SK-N-SH (cell line): ENCODE results near the gene PSD. TPM values are rescaled to one million over a fixed set of nuclear protein-coding genes. Genes with fewer than 3 reads are reported as not detected.

Experiments
- CTCF ChIA-PET: fragments of 300-600, 350-600 bp; formaldehyde crosslinking; extraction: SDS; loops from one replicate; lab custom pipeline; 2021; lab: Yijun Ruan, JAX
- POLR2A ChIA-PET: fragments of 350-600 bp; sonication (Branson Sonifier 250); formaldehyde crosslinking; extraction: SDS; loops from one replicate; lab custom pipeline; 2020; ENCODE audit warnings: antibody characterized with exemption, inconsistent platforms; lab: Yijun Ruan, JAX
- DNase-seq: peaks from one replicate; pipeline ENCODE4 v3.0.0; 2012
- H2AFZ ChIP-seq: fragments of 200-600 bp; sonication (generic); 2 replicates; pipeline ENCODE4 v1.8.1; 2016; ENCODE audit warnings: antibody characterized with exemption, mild to moderate bottlenecking, low read depth
- H3F3A ChIP-seq: fragments of 200-600 bp; sonication (generic); replicated peaks from 2 replicates; pipeline ENCODE3; 2016; ENCODE audit warnings: antibody characterized with exemption, mild to moderate bottlenecking; ENCODE audit not compliant: insufficient read depth
- H3K27ac ChIP-seq, 2 experiments: fragments of 200-500 bp in 1 of 2; fragments of 200-600 bp in 1 of 2; sonication (Bioruptor generic) in 1 of 2; sonication (generic), shearing (Covaris generic) in 1 of 2; 2 replicates each; pipeline versions ENCODE4 v1.5.1 to v1.6.1; 2014 to 2016; ENCODE audit warnings: low read depth in 2 of 2, inconsistent platforms in 1 of 2, low read length in 1 of 2, mild to moderate bottlenecking in 1 of 2, mixed read lengths in 1 of 2
- H3K27me3 ChIP-seq: fragments of 200-600 bp; sonication (generic), shearing (Covaris generic); 2 replicates; pipeline ENCODE4 v1.6.1; 2016; ENCODE audit warnings: mixed run types; ENCODE audit not compliant: insufficient read depth
- H3K36me3 ChIP-seq, 2 experiments: fragments of 200-500 bp in 1 of 2; fragments of 200-600 bp in 1 of 2; sonication (Bioruptor generic) in 1 of 2; sonication (generic) in 1 of 2; replicated peaks in 1 of 2; 2 replicates each; pipeline versions ENCODE3 to v1.5.1; 2014 to 2016; ENCODE audit warnings: low read length in 1 of 2, mild to moderate bottlenecking in 1 of 2; ENCODE audit not compliant: insufficient read depth in 2 of 2, control insufficient read depth in 1 of 2
- H3K4me1 ChIP-seq, 2 experiments: fragments of 200-500 bp in 1 of 2; fragments of 200-600 bp in 1 of 2; sonication (Bioruptor generic) in 1 of 2; sonication (generic), shearing (Covaris generic) in 1 of 2; 2 replicates each; pipeline versions ENCODE4 v1.5.1 to v1.6.1; 2014 to 2016; ENCODE audit warnings: low read depth in 1 of 2, low read length in 1 of 2, mixed run types in 1 of 2; ENCODE audit not compliant: insufficient read depth in 2 of 2, control insufficient read depth in 1 of 2
- H3K4me2 ChIP-seq: fragments of 200-600 bp; sonication (generic), shearing (Covaris generic); 2 replicates; pipeline ENCODE4 v1.6.1; 2017; ENCODE audit warnings: mixed run types
- H3K4me3 ChIP-seq, 2 experiments: fragments of 200-500 bp in 1 of 2; fragments of 200-600 bp in 1 of 2; sonication (Bioruptor generic) in 1 of 2; sonication (generic), shearing (Covaris generic) in 1 of 2; 2 replicates each; pipeline versions ENCODE4 v1.5.1 to v1.8.1; 2014 to 2016; ENCODE audit warnings: low read depth in 2 of 2, inconsistent platforms in 1 of 2, low read length in 1 of 2, mild to moderate bottlenecking in 1 of 2, mixed read lengths in 1 of 2, moderate library complexity in 1 of 2
- H3K79me2 ChIP-seq: fragments of 200-600 bp; sonication (generic); 2 replicates; pipeline ENCODE4 v1.8.1; 2017; ENCODE audit warnings: mild to moderate bottlenecking; ENCODE audit not compliant: insufficient read depth
- H3K9ac ChIP-seq: fragments of 200-600 bp; sonication (generic); 2 replicates; pipeline ENCODE4 v1.6.1; 2017; ENCODE audit warnings: mixed run types
- H3K9me2 ChIP-seq: fragments of 200-600 bp; sonication (generic); 2 replicates; pipeline ENCODE4 v1.6.1; 2017; ENCODE audit warnings: mixed run types
- H3K9me3 ChIP-seq: fragments of 200-600 bp; sonication (generic); 2 replicates; pipeline ENCODE4 v1.6.1; 2017; ENCODE audit warnings: mixed run types, mild to moderate bottlenecking, moderate library complexity
- H4K20me1 ChIP-seq: fragments of 200-600 bp; sonication (generic); 2 replicates; pipeline ENCODE4 v1.6.1; 2017; ENCODE audit warnings: mild to moderate bottlenecking, mixed run types; ENCODE audit not compliant: insufficient read depth
- EP300 ChIP-seq, 2 experiments: IDR thresholded peaks; 2 replicates each; pipeline versions ENCODE4 v1.4.0 to v1.6.1; 2012; ENCODE audit warnings: borderline replicate concordance in 1 of 2, low read depth in 1 of 2, low read length in 1 of 2
- EZH2phosphoT487 ChIP-seq: fragments of 200-600 bp; sonication (generic); IDR thresholded peaks from 2 replicates; pipeline ENCODE4 v1.6.1; 2017; ENCODE audit warnings: low read depth, mixed run types, mild to moderate bottlenecking, antibody characterized with exemption, moderate library complexity, borderline replicate concordance
- FOXJ3 ChIP-seq: sonication (generic); formaldehyde crosslinking; IDR thresholded peaks from 2 replicates; pipeline ENCODE4 v1.5.1; 2020; ENCODE audit warnings: mild to moderate bottlenecking, missing genetic modification reagents
- FOXM1 ChIP-seq: IDR thresholded peaks from 2 replicates; pipeline ENCODE4 v1.4.0; 2012; ENCODE audit warnings: low read depth, mild to moderate bottlenecking
- MEF2A ChIP-seq: IDR thresholded peaks from 2 replicates; pipeline ENCODE4 v1.4.0; 2012; ENCODE audit warnings: low read depth, borderline replicate concordance
- NFIC ChIP-seq: IDR thresholded peaks from 2 replicates; pipeline ENCODE4 v1.4.0; 2012; ENCODE audit warnings: borderline replicate concordance
- NRF1 ChIP-seq: IDR thresholded peaks from 2 replicates; pipeline ENCODE4 v1.6.1; 2012; ENCODE audit warnings: low read depth, mild to moderate bottlenecking, low read length
- POLR2AphosphoS5 ChIP-seq: IDR thresholded peaks from 2 replicates; pipeline ENCODE4 v1.6.1; 2012; ENCODE audit warnings: low read depth, low read length
- RAD21 ChIP-seq: IDR thresholded peaks from 2 replicates; pipeline ENCODE4 v1.6.1; 2012; ENCODE audit warnings: mild to moderate bottlenecking, low read length
- RCOR1 ChIP-seq: fragments of 150-350 bp; IDR thresholded peaks from 2 replicates; pipeline ENCODE4 v1.6.1; 2017; ENCODE audit warnings: antibody characterized with exemption, low read length
- SIN3A ChIP-seq: IDR thresholded peaks from 2 replicates; pipeline ENCODE4 v1.6.1; 2012; ENCODE audit warnings: low read depth, mild to moderate bottlenecking, low read length, moderate library complexity, borderline replicate concordance
- TAF1 ChIP-seq: IDR thresholded peaks from 2 replicates; pipeline ENCODE4 v1.6.1; 2012; ENCODE audit warnings: low read depth, mild to moderate bottlenecking, low read length, moderate library complexity, borderline replicate concordance
- YY1 ChIP-seq: IDR thresholded peaks from 2 replicates; pipeline ENCODE4 v1.4.0; 2012; ENCODE audit warnings: low read depth, mild to moderate bottlenecking
- WGBS: methylation state at CpG from one replicate; pipeline ENCODE4 v1.1.6; 2017; ENCODE audit warnings: low lambda C conversion rate; 5-methylcytosine and 5-hydroxymethylcytosine counted together
- polyA plus RNA-seq, 3 experiments: library from polyadenylated mRNA; depleted of rRNA; stranded (reverse); fragments of >200 nt; gene quantifications; 2 replicates each; pipeline ENCODE4 v1.2.3, GENCODE V29; 2012
- TF ChIP-seq, protein P1 (sequence below): IDR thresholded peaks from 2 replicates; pipeline ENCODE4 v1.6.1; 2012; ENCODE audit warnings: mild to moderate bottlenecking, low read depth, low read length, moderate library complexity
- TF ChIP-seq, protein P2 (sequence below): IDR thresholded peaks from 2 replicates; pipeline ENCODE4 v1.4.0; 2012; ENCODE audit warnings: low read depth, borderline replicate concordance
- TF ChIP-seq, protein P3 (sequence below): fragments of 150-350 bp; IDR thresholded peaks from 2 replicates; pipeline ENCODE4 v1.6.1; 2017; ENCODE audit warnings: antibody characterized with exemption, low read length, low read depth, borderline replicate concordance
- TF ChIP-seq, protein P4 (sequence below): IDR thresholded peaks from 2 replicates; pipeline ENCODE4; 2012
- TF ChIP-seq, protein P5 (sequence below): fragments of 150-350 bp; IDR thresholded peaks from 2 replicates; pipeline ENCODE4 v1.6.1; 2016; ENCODE audit warnings: mild to moderate bottlenecking, low read depth, low read length
- TF ChIP-seq, protein P6 (sequence below): fragments of 200-600 bp; sonication (generic); IDR thresholded peaks from 2 replicates; pipeline ENCODE4 v1.6.1; 2017; ENCODE audit warnings: antibody characterized with exemption, mild to moderate bottlenecking, moderate library complexity
- TF ChIP-seq, protein P7 (sequence below): IDR thresholded peaks from 2 replicates; pipeline ENCODE4 v1.4.0; 2012; ENCODE audit warnings: low read depth

PSD gene
- polyA plus RNA-seq, 1 of the 3 experiments (the other 2 are of a cell fraction): 0.97 TPM

DNA sequence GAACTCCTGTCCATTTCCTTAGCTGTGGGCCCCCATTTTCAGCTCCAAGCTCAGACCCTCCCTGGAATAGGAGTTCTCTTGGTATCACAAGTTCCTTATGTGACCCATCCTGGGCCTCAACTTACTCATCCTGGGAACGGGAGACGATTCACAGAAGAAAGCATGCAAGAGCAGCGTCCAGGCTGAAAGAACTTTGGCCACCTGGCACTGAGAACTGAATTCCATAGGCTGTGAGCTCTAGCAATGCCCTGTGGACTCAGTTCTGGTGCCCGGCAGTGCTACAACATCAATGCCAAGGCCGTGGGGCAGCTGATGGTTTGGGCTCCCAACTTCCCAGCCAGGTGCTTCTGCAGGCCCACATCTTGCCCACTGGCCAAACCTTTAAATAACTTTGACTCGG lies 17.7 kb upstream of the PSD start:
- WGBS: 74% methylated on average over 4 of the region's 6 CpGs
- no peak overlapping the region for H3K4me3 ChIP-seq
- H3K79me2 ChIP-seq: peaks cover 11% of the 10 kb centered on the region
- no peak for TF ChIP-seq NFIC
- no peak for TF ChIP-seq FOXJ3 (CRISPR knock-in tag)
- TF ChIP-seq YY1: no peak
- TF ChIP-seq, protein P1, sequence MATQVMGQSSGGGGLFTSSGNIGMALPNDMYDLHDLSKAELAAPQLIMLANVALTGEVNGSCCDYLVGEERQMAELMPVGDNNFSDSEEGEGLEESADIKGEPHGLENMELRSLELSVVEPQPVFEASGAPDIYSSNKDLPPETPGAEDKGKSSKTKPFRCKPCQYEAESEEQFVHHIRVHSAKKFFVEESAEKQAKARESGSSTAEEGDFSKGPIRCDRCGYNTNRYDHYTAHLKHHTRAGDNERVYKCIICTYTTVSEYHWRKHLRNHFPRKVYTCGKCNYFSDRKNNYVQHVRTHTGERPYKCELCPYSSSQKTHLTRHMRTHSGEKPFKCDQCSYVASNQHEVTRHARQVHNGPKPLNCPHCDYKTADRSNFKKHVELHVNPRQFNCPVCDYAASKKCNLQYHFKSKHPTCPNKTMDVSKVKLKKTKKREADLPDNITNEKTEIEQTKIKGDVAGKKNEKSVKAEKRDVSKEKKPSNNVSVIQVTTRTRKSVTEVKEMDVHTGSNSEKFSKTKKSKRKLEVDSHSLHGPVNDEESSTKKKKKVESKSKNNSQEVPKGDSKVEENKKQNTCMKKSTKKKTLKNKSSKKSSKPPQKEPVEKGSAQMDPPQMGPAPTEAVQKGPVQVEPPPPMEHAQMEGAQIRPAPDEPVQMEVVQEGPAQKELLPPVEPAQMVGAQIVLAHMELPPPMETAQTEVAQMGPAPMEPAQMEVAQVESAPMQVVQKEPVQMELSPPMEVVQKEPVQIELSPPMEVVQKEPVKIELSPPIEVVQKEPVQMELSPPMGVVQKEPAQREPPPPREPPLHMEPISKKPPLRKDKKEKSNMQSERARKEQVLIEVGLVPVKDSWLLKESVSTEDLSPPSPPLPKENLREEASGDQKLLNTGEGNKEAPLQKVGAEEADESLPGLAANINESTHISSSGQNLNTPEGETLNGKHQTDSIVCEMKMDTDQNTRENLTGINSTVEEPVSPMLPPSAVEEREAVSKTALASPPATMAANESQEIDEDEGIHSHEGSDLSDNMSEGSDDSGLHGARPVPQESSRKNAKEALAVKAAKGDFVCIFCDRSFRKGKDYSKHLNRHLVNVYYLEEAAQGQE: no peak
- TF ChIP-seq, protein P2, sequence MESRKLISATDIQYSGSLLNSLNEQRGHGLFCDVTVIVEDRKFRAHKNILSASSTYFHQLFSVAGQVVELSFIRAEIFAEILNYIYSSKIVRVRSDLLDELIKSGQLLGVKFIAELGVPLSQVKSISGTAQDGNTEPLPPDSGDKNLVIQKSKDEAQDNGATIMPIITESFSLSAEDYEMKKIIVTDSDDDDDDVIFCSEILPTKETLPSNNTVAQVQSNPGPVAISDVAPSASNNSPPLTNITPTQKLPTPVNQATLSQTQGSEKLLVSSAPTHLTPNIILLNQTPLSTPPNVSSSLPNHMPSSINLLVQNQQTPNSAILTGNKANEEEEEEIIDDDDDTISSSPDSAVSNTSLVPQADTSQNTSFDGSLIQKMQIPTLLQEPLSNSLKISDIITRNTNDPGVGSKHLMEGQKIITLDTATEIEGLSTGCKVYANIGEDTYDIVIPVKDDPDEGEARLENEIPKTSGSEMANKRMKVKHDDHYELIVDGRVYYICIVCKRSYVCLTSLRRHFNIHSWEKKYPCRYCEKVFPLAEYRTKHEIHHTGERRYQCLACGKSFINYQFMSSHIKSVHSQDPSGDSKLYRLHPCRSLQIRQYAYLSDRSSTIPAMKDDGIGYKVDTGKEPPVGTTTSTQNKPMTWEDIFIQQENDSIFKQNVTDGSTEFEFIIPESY: no peak
- TF ChIP-seq, protein P3, sequence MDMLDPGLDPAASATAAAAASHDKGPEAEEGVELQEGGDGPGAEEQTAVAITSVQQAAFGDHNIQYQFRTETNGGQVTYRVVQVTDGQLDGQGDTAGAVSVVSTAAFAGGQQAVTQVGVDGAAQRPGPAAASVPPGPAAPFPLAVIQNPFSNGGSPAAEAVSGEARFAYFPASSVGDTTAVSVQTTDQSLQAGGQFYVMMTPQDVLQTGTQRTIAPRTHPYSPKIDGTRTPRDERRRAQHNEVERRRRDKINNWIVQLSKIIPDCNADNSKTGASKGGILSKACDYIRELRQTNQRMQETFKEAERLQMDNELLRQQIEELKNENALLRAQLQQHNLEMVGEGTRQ: no peak
- TF ChIP-seq, protein P4, sequence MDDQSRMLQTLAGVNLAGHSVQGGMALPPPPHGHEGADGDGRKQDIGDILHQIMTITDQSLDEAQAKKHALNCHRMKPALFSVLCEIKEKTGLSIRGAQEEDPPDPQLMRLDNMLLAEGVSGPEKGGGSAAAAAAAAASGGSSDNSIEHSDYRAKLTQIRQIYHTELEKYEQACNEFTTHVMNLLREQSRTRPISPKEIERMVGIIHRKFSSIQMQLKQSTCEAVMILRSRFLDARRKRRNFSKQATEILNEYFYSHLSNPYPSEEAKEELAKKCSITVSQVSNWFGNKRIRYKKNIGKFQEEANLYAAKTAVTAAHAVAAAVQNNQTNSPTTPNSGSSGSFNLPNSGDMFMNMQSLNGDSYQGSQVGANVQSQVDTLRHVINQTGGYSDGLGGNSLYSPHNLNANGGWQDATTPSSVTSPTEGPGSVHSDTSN: no peak
- no peak for TF ChIP-seq FOXM1
- TF ChIP-seq POLR2AphosphoS5: no peak
- TF ChIP-seq, protein P5, sequence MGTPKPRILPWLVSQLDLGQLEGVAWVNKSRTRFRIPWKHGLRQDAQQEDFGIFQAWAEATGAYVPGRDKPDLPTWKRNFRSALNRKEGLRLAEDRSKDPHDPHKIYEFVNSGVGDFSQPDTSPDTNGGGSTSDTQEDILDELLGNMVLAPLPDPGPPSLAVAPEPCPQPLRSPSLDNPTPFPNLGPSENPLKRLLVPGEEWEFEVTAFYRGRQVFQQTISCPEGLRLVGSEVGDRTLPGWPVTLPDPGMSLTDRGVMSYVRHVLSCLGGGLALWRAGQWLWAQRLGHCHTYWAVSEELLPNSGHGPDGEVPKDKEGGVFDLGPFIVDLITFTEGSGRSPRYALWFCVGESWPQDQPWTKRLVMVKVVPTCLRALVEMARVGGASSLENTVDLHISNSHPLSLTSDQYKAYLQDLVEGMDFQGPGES: no peak
- no peak for TF ChIP-seq EP300 (IDR thresholded peaks at IDR 0.05; ENCODE audit: borderline replicate concordance in 1 of 2, low read depth in 1 of 2, low read length in 1 of 2)
- TF ChIP-seq NRF1: no peak
- TF ChIP-seq SIN3A: no peak
- TF ChIP-seq, protein P6, sequence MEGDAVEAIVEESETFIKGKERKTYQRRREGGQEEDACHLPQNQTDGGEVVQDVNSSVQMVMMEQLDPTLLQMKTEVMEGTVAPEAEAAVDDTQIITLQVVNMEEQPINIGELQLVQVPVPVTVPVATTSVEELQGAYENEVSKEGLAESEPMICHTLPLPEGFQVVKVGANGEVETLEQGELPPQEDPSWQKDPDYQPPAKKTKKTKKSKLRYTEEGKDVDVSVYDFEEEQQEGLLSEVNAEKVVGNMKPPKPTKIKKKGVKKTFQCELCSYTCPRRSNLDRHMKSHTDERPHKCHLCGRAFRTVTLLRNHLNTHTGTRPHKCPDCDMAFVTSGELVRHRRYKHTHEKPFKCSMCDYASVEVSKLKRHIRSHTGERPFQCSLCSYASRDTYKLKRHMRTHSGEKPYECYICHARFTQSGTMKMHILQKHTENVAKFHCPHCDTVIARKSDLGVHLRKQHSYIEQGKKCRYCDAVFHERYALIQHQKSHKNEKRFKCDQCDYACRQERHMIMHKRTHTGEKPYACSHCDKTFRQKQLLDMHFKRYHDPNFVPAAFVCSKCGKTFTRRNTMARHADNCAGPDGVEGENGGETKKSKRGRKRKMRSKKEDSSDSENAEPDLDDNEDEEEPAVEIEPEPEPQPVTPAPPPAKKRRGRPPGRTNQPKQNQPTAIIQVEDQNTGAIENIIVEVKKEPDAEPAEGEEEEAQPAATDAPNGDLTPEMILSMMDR: no peak
- TF ChIP-seq TAF1: no peak
- TF ChIP-seq MEF2A: no peak
- no peak for TF ChIP-seq RCOR1
- no peak for TF ChIP-seq EZH2phosphoT487
- TF ChIP-seq RAD21: no peak
- TF ChIP-seq, protein P7, sequence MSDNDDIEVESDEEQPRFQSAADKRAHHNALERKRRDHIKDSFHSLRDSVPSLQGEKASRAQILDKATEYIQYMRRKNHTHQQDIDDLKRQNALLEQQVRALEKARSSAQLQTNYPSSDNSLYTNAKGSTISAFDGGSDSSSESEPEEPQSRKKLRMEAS: no peak
- TF ChIP-seq, all 33 proteins: peak for 0
- no peak overlapping the region for H3K27ac ChIP-seq
- no peaks in the 10 kb centered on the region for H3F3A ChIP-seq
- CTCF ChIA-PET: interaction anchor here (1.3 to 3.7 kb wide), 4 partner anchors 14 to 37 kb away, joined by 4 to 23 read pairs (median 7); partner anchors contain the start of genes C10orf95 and FBXL15
- peaks cover 0 to 5% of the 10 kb centered on the region in 2 experiments; a peak in 1 of 4 replicates for H3K4me1 ChIP-seq
- H3K9me2 ChIP-seq: no peaks in the 10 kb centered on the region
- no peaks in the 10 kb centered on the region for H4K20me1 ChIP-seq
- POLR2A ChIA-PET: interaction anchor here (2.5 kb wide), 1 partner anchor 15 kb away, joined by 8 read pairs; the partner anchor contains the start of gene C10orf95
- H3K9me3 ChIP-seq: no peaks in the 10 kb centered on the region
- H2AFZ ChIP-seq: no peak overlapping the region
- no peak for DNase-seq
- H3K4me2 ChIP-seq: no peak overlapping the region
- no peaks in the 10 kb centered on the region for H3K36me3 ChIP-seq
- no peak overlapping the region for H3K9ac ChIP-seq
- no peaks in the 10 kb centered on the region for H3K27me3 ChIP-seq
